Stimulated activated CD4-positive, alpha-beta T cell treated with anti-CD3 and anti-CD28 coated beads, Interleukin-1b, Interleukin-23, amount 100 ng/mL, for 1 hour (primary cell): Measurements from ENCODE around the gene UBE2S.
"Not testable (repeated sequence)": the region's sequence is repeated elsewhere in the genome, so short reads cannot be mapped to it uniquely, and the experiment has no call there.

Experiments
- DNase-seq, 2 donors: peaks; one replicate each; pipeline ENCODE4 v3.0.0-alpha.2; 2020; ENCODE audit warnings: low read depth in 2 of 2

The UBE2S gene

DNA sequence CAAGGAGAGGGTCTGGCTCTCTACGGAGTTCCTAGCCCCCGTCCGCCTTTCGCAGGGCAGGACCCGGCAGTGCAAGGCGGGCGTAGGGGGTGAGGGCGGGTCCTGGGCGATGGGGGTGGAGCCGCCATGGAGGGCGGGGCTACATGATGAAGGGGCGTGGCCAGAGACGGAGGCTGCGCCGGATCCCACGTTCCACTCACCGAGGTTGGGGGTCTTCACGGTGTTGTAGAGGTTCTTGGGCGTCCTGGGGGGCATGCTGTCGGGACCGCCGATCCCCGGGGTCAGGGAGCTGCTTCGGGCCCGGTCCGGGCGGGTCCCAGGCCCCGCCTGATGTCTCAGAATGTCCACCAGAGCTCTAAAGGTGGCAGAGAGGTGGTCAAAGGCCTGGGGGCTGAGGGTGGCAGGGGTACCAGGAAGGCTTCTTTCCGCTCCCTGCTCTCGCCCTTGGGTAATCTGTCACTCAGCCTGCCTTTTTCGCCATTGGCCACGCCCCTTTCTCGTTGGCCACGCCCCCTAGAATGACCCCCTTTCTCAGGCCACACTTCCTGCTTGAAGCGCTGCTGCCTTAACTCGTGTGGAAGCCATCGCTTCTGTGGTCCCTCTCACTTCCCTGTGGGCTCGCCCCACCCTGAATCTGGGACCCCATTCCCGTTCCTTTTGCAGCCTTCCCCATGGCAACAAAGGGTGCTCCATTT is 33.0 kb upstream of the UBE2S start:
- no peak for DNase-seq

GRCh38 chr19:55439052-55439451 is 31.5 kb upstream of the UBE2S start:
- DNase-seq: no peak

GRCh38 chr19:55437410-55437809 is 29.8 kb upstream of the UBE2S start:
- no peak for DNase-seq

- no peak for DNase-seq
These were observed 29.3 kb upstream of the UBE2S start for GRCh38 chr19:55436847-55437246.

DNA sequence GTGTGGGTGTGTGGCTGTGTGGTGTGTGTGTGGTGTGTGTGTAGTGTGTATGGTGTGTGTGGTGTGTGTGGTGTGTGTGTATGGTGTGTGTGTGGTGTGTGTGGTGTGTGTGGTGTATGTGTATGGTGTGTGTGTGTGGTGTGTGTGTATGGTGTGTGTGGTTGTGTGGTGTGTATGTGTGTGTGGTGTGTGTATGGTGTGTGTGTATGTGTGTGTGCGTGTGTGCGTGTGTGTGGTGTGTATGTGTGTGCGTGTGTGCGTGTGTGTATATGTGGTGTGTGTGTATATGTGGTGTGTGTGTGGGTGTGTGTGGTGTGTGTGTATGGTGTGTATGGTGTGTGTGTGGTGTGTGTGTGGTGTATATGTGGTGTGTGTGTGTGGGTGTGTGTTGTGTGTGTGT is 27.4 kb upstream of the UBE2S start:
- DNase-seq: no peak

GRCh38 chr19:55434356-55434919 is 26.9 kb upstream of the UBE2S start:
- no peak for DNase-seq

GRCh38 chr19:55433292-55433691 is 25.7 kb upstream of the UBE2S start:
- no peak for DNase-seq

DNA sequence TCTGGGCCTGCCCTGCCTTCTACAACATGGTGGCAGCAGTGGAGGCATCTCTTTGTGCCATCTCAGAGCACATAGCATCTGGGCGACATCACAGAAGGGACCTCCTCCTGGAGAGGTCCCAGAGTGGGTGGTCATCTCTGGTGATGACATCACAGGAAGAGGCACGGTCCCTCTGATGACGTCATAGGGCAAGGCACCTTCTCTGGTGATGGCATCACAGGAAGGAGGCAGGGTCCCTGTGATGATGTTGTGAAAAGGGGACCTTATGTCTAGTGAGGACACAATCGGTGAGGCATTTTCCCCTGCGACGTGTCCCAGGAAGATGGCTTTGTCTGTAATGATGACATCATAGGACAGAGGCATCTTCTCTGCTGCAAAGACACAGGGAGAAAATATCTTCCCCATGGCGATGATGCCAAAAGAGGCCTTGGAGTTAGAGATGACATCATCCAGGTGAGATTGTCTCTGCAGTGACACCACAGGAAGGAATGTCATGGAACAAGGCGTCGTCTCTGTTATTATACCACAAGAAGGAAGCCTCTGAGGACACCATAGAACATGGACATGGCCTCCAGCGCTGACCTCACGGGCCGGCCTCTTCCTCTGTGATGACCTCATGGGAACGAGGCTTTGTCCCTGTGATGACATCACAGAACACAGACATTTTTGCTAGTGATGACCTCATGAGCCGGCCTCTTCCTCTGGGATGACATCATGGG is 24.8 kb upstream of the UBE2S start:
- DNase-seq: no peak

- DNase-seq: no peak
These were observed 23.6 kb upstream of the UBE2S start for GRCh38 chr19:55431183-55431582.

DNA sequence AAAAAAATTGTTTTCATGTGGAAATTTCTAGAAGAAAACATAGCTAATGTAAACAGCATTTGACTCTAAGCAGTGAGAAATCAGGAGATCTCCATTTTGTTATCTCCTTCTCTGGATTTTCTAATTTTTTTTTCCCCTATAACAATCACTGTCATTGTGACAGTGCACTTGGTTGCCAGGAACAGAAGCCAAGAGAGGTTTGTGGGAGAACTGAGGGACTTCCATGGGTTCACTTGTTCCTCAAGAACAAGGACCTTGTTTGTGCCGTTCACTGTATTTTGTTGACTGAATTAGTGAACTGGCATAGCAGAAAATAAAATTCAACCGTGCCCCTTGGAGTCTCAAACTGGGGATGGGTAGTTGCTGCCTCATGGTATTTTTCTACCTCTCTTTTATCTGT is 18.5 kb upstream of the UBE2S start:
- DNase-seq: no peak

DNA sequence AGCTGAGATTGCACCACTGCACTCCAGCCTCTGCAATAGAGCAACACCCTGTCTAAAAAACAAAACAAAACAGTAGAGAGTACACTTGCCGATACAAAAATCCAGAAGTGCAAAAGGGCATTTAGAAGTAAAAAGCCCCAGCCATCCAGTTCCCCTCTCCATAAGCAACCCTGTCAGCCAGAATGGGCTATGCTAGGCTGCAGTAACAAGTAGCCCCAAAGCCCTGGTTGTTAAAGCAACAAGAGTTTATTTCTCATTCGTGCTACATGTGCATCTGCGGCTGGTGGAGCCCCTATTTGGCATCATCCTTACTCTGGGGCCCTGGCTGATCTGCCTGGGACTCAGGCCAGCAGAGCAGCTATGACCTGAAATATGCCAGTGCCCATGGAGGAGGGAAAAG is 16.9 kb upstream of the UBE2S start:
- DNase-seq: no peak

- DNase-seq: no peak
These were observed 15.8 kb upstream of the UBE2S start for GRCh38 chr19:55423225-55424005.

GRCh38 chr19:55421281-55421680 is 13.7 kb upstream of the UBE2S start:
- not testable (repeated sequence) for DNase-seq

GRCh38 chr19:55419624-55420236 is 12.1 kb upstream of the UBE2S start:
- DNase-seq: no peak

GRCh38 chr19:55419103-55419502 is 11.5 kb upstream of the UBE2S start:
- DNase-seq: no peak

DNA sequence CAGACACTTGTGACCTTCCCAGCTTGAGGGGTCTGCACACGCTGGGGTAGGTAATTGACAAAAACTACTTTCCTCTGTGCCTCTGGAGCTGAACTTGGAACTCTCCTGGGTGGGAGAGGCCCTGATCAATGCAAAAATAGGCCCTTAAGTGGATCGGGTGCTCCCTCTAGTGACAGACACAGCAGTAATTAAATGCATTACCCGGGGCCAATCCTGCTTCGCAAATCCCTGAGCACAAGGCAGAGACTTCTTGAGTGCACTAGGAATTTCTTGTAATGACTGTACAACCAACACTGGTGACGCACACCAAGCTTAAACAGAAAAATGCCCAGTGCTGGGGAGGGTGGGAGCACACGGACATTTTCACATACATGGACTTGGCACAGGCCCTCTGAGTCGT is 10.6 kb upstream of the UBE2S start:
- DNase-seq: no peak

GRCh38 chr19:55410168-55410567 is 2.6 kb upstream of the UBE2S start:
- no peak for DNase-seq

DNA sequence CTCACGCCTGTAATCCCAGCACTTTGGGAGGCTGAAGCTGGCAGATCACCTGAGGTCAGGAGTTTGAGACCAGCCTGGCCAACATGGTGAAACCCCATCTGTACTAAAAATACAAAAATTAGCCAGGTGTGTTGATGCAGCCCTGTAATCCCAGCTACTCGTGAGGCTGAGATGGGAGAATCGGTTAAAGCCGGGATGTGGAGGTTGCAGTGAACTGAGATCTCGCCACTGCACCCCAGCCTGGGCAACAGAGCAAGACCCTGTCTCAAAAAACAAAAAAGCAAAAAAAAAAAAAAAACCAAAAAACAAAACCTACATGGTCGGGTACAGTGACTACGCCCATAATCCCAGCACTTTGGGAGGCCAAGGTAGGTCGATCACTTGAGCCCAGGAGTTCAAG is 1.6 kb upstream of the UBE2S start:
- DNase-seq: not testable (repeated sequence)

DNA sequence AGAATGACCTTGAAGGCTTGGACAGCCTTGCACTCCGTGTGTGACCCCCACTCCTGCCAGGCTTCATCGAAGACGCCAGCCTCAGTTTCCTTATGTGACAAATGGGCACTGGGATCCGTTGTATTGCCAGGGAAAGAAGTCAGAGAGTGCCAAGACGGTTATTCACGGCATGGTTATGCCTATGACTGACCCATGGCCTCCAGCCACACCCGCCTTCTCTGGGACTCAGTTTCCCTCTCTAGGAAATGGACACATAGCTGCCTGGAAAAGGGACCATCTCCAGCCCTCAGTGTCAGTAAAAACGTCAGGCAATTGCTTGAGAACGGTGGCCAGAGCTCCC is 915 bp upstream of the UBE2S start:
- no peak for DNase-seq

DNA sequence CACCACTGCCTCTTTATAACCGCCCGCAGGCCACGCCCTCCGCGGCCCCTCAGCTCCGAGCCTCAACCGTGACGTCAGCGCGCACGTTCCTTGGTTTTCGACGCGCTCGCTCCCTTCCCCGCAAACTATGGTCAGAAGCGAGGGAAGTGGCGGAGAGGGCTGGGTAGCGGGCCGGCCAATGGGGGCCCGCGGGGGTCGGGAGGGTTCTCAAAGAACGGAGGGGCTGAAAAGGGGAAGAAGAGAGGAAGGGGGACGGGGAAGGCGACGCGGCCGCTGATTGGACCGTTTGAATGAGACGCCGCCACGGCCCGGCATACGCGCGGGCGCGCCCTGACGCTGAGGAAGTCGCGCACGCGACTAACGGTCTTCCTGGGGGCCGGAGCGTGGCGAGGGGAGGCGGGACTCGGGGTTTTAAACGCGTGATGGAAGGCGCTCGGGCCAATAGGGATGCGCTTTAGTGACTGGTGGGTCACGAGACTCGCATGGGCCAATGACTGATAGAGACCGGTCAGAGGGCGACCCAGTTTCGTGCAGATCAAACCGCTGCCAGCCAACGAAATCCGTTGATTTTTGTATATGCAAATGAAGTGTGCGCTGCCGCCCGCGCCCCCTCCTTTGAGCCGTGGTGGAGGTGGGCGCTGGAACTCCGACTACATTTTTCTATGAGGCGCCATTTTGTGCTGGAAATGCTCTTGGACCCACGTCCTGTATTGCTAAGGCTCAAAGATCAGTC is 378 bp upstream of the UBE2S start:
- peak; percentile 90 to 94 for DNase-seq

GRCh38 chr19:55406826-55407549 is 600 bp downstream of the UBE2S start:
- no peak for DNase-seq
